T47D (cell line): ENCODE data around the gene SLC47A2.

Experiments used
- DNase-seq, 2 experiments: peaks; one replicate each; pipeline versions ENCODE4 v3.0.0 to v3.0.0-alpha.2; 2011 to 2012; ENCODE audit warnings: low read depth in 1 of 2, low spot score in 1 of 2
- JUND ChIP-seq: IDR thresholded peaks from 2 replicates; pipeline ENCODE4 v1.6.1; 2012; ENCODE audit warnings: low read depth
- in situ Hi-C: cut with HindIII; loops from 2 replicates; pipeline ENCODE4 v1.10.0; 2016; ENCODE audit warnings: low sequenced_read_pairs, low pct_unique_long_range_greater_than_20kb

SLC47A2 gene

GRCh38 chr17:19743101-19744100, 27.0 kb upstream of the SLC47A2 start:
- in situ Hi-C loops, result no loop called here
- DNase-seq, result no peak
- TF ChIP-seq JUND, result no peak

GRCh38 chr17:19742495-19742894, 26.1 kb upstream of the SLC47A2 start:
- in situ Hi-C loops, result no loop called here
- no peak for DNase-seq
- no peak for TF ChIP-seq JUND

GRCh38 chr17:19741832-19742457, 25.6 kb upstream of the SLC47A2 start:
- in situ Hi-C loops, result no loop called here
- no peak for DNase-seq
- TF ChIP-seq JUND, result no peak

- no peak for DNase-seq
- TF ChIP-seq JUND, result no peak
- in situ Hi-C loops, result no loop called here
Observed at GRCh38 chr17:19740933-19741332, 24.5 kb upstream of the SLC47A2 start.

GRCh38 chr17:19739241-19740201, 23.1 kb upstream of the SLC47A2 start:
- no peak for DNase-seq
- in situ Hi-C loops, result no loop called here
- no peak for TF ChIP-seq JUND

- TF ChIP-seq JUND, result no peak
- DNase-seq, result no peak
- in situ Hi-C loops, result no loop called here
Observed at GRCh38 chr17:19738757-19739156, 22.4 kb upstream of the SLC47A2 start.

- DNase-seq, result no peak
- TF ChIP-seq JUND, result no peak
- in situ Hi-C loops, result no loop called here
Observed at GRCh38 chr17:19738073-19738449, 21.7 kb upstream of the SLC47A2 start.

- in situ Hi-C loops, result no loop called here
- no peak for DNase-seq
- no peak for TF ChIP-seq JUND
Observed at GRCh38 chr17:19737305-19738072, 21.1 kb upstream of the SLC47A2 start.

GRCh38 chr17:19736071-19736470, 19.7 kb upstream of the SLC47A2 start:
- no peak for DNase-seq
- in situ Hi-C loops, result no loop called here
- no peak for TF ChIP-seq JUND

GRCh38 chr17:19733953-19734526, 17.7 kb upstream of the SLC47A2 start:
- TF ChIP-seq JUND, result no peak
- in situ Hi-C loops, result no loop called here
- no peak for DNase-seq

- TF ChIP-seq JUND, result no peak
- DNase-seq, result no peak
- in situ Hi-C loops, result no loop called here
Observed at GRCh38 chr17:19731626-19732025, 15.2 kb upstream of the SLC47A2 start.

GRCh38 chr17:19730843-19731242, 14.5 kb upstream of the SLC47A2 start:
- TF ChIP-seq JUND, result no peak
- in situ Hi-C loops, result no loop called here
- DNase-seq, result no peak
